GM21526 (cell line): Measurements from ENCODE around the gene CACNA1C.

ENCODE experiments used
- ATAC-seq: cut with Tn5 transposase; IDR thresholded peaks from one replicate; pipeline ENCODE4 v1.9.1; 2021; ENCODE audit warnings: moderate library complexity; ENCODE audit not compliant: unreplicated experiment, low FRiP score

CACNA1C gene

GRCh38 chr12:2304223-2304622 is 251.4 kb downstream of the CACNA1C start:
- ATAC-seq: no peak

- no peak for ATAC-seq
These were observed 253.2 kb downstream of the CACNA1C start for GRCh38 chr12:2306012-2306411.

GRCh38 chr12:2306735-2307134 is 253.9 kb downstream of the CACNA1C start:
- no peak for ATAC-seq

- no peak for ATAC-seq
These were observed 254.8 kb downstream of the CACNA1C start for GRCh38 chr12:2307550-2307949.

GRCh38 chr12:2309647-2310046 is 256.9 kb downstream of the CACNA1C start:
- ATAC-seq: no peak

GRCh38 chr12:2311020-2311778 is 258.4 kb downstream of the CACNA1C start:
- no peak for ATAC-seq

GRCh38 chr12:2312175-2312574 is 259.4 kb downstream of the CACNA1C start:
- ATAC-seq: no peak

GRCh38 chr12:2312770-2313169 is 260.0 kb downstream of the CACNA1C start:
- no peak for ATAC-seq

- no peak for ATAC-seq
These were observed 261.7 kb downstream of the CACNA1C start for GRCh38 chr12:2314492-2314891.

- no peak for ATAC-seq
These were observed 265.0 kb downstream of the CACNA1C start for GRCh38 chr12:2317772-2318171.

- ATAC-seq: no peak
These were observed 265.5 kb downstream of the CACNA1C start for GRCh38 chr12:2318286-2318685.

- ATAC-seq: no peak
These were observed 266.3 kb downstream of the CACNA1C start for GRCh38 chr12:2319136-2319535.

- ATAC-seq: no peak
These were observed 267.1 kb downstream of the CACNA1C start for GRCh38 chr12:2319737-2320506.

GRCh38 chr12:2320841-2321240 is 268.1 kb downstream of the CACNA1C start:
- ATAC-seq: no peak

GRCh38 chr12:2322554-2323120 is 269.9 kb downstream of the CACNA1C start:
- no peak for ATAC-seq

GRCh38 chr12:2323532-2324255 is 270.9 kb downstream of the CACNA1C start:
- no peak for ATAC-seq

- no peak for ATAC-seq
These were observed 271.6 kb downstream of the CACNA1C start for GRCh38 chr12:2324387-2324786.

- ATAC-seq: no peak
These were observed 272.7 kb downstream of the CACNA1C start for GRCh38 chr12:2325519-2325918.

GRCh38 chr12:2326470-2326869 is 273.7 kb downstream of the CACNA1C start:
- ATAC-seq: no peak

GRCh38 chr12:2328661-2329060 is 275.9 kb downstream of the CACNA1C start:
- ATAC-seq: no peak

GRCh38 chr12:2329661-2330210 is 276.9 kb downstream of the CACNA1C start:
- no peak for ATAC-seq
